Esophagus muscularis mucosa (tissue), 4 donors: Measurements from ENCODE around the gene SLC25A48. TPM values are rescaled to one million over a fixed set of nuclear protein-coding genes. Genes with fewer than 3 reads are reported as not detected.
"Not testable (repeated sequence)": the region's sequence is repeated elsewhere in the genome, so short reads cannot be mapped to it uniquely, and the experiment has no call there.

Experiments
- DNase-seq: peaks from one replicate; pipeline ENCODE4 v3.0.0-alpha.2; 2017; ENCODE audit errors: extremely low spot score
- H3K27ac ChIP-seq, 4 donors: fragments of 200-600 bp; sonication (generic); replicated peaks in 1 of 4; 1 replicate in 3 of 4; 2 replicates in 1 of 4; pipeline ENCODE4 v1.5.1; 2016 to 2019; ENCODE audit warnings: mild to moderate bottlenecking in 1 of 4
- H3K27me3 ChIP-seq, 4 donors: fragments of 200-600 bp; sonication (generic); one replicate each; pipeline versions ENCODE4 v1.5.1 to v1.6.0; 2016 to 2019
- H3K36me3 ChIP-seq, 4 donors: fragments of 200-600 bp; sonication (generic); one replicate each; pipeline ENCODE4 v1.5.1; 2016 to 2019
- H3K4me1 ChIP-seq, 4 donors: fragments of 200-600 bp; sonication (generic); one replicate each; pipeline ENCODE4 v1.5.1; 2016 to 2019
- H3K4me3 ChIP-seq, 4 donors: fragments of 200-600 bp; sonication (generic); 1 replicate in 2 of 4; 2 replicates in 2 of 4; pipeline ENCODE4 v1.5.1; 2016 to 2019; ENCODE audit warnings: mild to moderate bottlenecking in 4 of 4, moderate library complexity in 1 of 4
- H3K9me3 ChIP-seq, 4 donors: fragments of 200-600 bp; sonication (generic); 1 replicate in 3 of 4; 2 replicates in 1 of 4; pipeline ENCODE4 v1.5.1; 2016 to 2019
- CTCF ChIP-seq, 3 experiments: fragments of 200-600 bp in 2 of 3; fragments of 450-650 bp in 1 of 3; sonication (generic) in 2 of 3; IDR thresholded peaks; one replicate each; pipeline ENCODE4 v1.5.1; 2017 to 2019; ENCODE audit warnings: antibody characterized with exemption in 3 of 3, mild to moderate bottlenecking in 2 of 3, moderate library complexity in 1 of 3
- EP300 ChIP-seq: sonication (generic); formaldehyde crosslinking; IDR thresholded peaks from one replicate; pipeline ENCODE4 v1.6.1; 2017; ENCODE audit warnings: antibody characterized with exemption
- POLR2A ChIP-seq: fragments of 450-650 bp; IDR thresholded peaks from one replicate; pipeline ENCODE4 v1.6.1; 2017; ENCODE audit warnings: antibody characterized with exemption, moderate library complexity, mild to moderate bottlenecking, low read depth
- POLR2AphosphoS5 ChIP-seq, 2 donors: sonication (generic); formaldehyde crosslinking; IDR thresholded peaks; one replicate each; pipeline ENCODE4 v1.6.1; 2017; ENCODE audit warnings: antibody characterized with exemption in 2 of 2
- WGBS: methylation state at CpG from one replicate; pipeline ENCODE4 v1.1.5; 2018; 5-methylcytosine and 5-hydroxymethylcytosine counted together
- intact Hi-C: fragments of 100-400 bp; cut with DNase I; formaldehyde crosslinking; loops from one replicate; pipeline ENCODE4 v1.15.1; 2023
- total RNA-seq, 4 donors: library from RNA; depleted of rRNA; stranded (reverse); fragments of >200 nt; gene quantifications; one replicate each; pipeline versions ENCODE4 v1.1.0 to v1.2.1, GENCODE V29; 2016

Gene SLC25A48
- total RNA-seq, 4 donors from 2014 or later, result 0.40 to 0.42 TPM; not detected in 2

- Histone ChIP-seq H3K4me1 (peaks cover 10 to 17% (median 16%) of the 10 kb centered on the region in 4 donors), H3K36me3 (no peaks in the 10 kb centered on the region), H3K4me3 (no peak overlapping the region), H3K9me3 (no peaks in the 10 kb centered on the region), H3K27ac (no peak overlapping the region), H3K27me3 (peaks cover 0 to 54% (median 0%) of the 10 kb centered on the region in 4 donors)
- WGBS, result 66% methylated on average over 7 of the region's 7 CpGs
- TF ChIP-seq CTCF (IDR thresholded peaks at IDR 0.05), result no peak
- TF ChIP-seq EP300, result no peak
- TF ChIP-seq POLR2A, result no peak
- DNase-seq, result no peak
- intact Hi-C loops, result no loop called here
Observed at GRCh38 chr5:135835766-135836165, 1.3 kb downstream of the SLC25A48 start.

- peaks cover 0 to 32% (median 0%) of the 10 kb centered on the region in 4 donors for H3K27me3 ChIP-seq
- H3K9me3 ChIP-seq, intact Hi-C loops, H3K36me3 ChIP-seq, H3K4me3 ChIP-seq, DNase-seq, H3K27ac ChIP-seq: not testable (repeated sequence)
- H3K4me1 ChIP-seq, result peaks cover 10 to 17% (median 16%) of the 10 kb centered on the region in 4 donors
Observed at GRCh38 chr5:135838395-135838794, 3.9 kb downstream of the SLC25A48 start.

GRCh38 chr5:135839566-135839965 lies 5.1 kb downstream of the SLC25A48 start:
- Histone ChIP-seq H3K4me1 (peaks cover 7 to 9% (median 8%) of the 10 kb centered on the region in 4 donors), H3K4me3 (no peak overlapping the region), H3K9me3 (no peaks in the 10 kb centered on the region), H3K27me3 (peaks cover 0 to 20% (median 0%) of the 10 kb centered on the region in 4 donors), H3K27ac (no peak overlapping the region), H3K36me3 (no peaks in the 10 kb centered on the region)
- DNase-seq, result no peak
- TF ChIP-seq CTCF (IDR thresholded peaks at IDR 0.05) (no peak), POLR2A (no peak), EP300 (no peak), POLR2AphosphoS5 (IDR thresholded peaks at IDR 0.05) (no peak)
- intact Hi-C loops, result no loop called here
- WGBS, result 77% methylated on average over 4 of the region's 4 CpGs

- intact Hi-C loops, result no loop called here
Observed at GRCh38 chr5:135840959-135841358, 6.5 kb downstream of the SLC25A48 start.

GRCh38 chr5:135842737-135843136 lies 8.3 kb downstream of the SLC25A48 start:
- intact Hi-C loops, result no loop called here
- H3K4me3 ChIP-seq, result no peak overlapping the region
- no peak for DNase-seq
- peaks cover 0 to 4% (median 0%) of the 10 kb centered on the region in 4 donors for H3K27me3 ChIP-seq
- WGBS, result 58% methylated on average over 4 of the region's 4 CpGs
- H3K27ac ChIP-seq, result no peak overlapping the region
- H3K9me3 ChIP-seq, result no peaks in the 10 kb centered on the region
- no peaks in the 10 kb centered on the region for H3K4me1 ChIP-seq
- no peaks in the 10 kb centered on the region for H3K36me3 ChIP-seq
- no peak for TF ChIP-seq POLR2AphosphoS5 (IDR thresholded peaks at IDR 0.05)
- TF ChIP-seq CTCF (IDR thresholded peaks at IDR 0.05), result no peak
- no peak for TF ChIP-seq EP300
- TF ChIP-seq POLR2A, result no peak

More at GRCh38 chr5:135840959-135841358, 6.5 kb downstream of the SLC25A48 start:
- DNase-seq, result no peak
- no peaks in the 10 kb centered on the region for H3K9me3 ChIP-seq
- H3K4me1 ChIP-seq, result no peaks in the 10 kb centered on the region
- TF ChIP-seq POLR2A, result no peak
- H3K27me3 ChIP-seq, result peaks cover 0 to 6% (median 0%) of the 10 kb centered on the region in 4 donors
- H3K27ac ChIP-seq, result no peak overlapping the region
- WGBS, result 73% methylated on average over 4 of the region's 4 CpGs
- H3K36me3 ChIP-seq, result no peaks in the 10 kb centered on the region
- no peak overlapping the region for H3K4me3 ChIP-seq

- DNase-seq, result no peak
- Histone ChIP-seq H3K4me1 (no peaks in the 10 kb centered on the region), H3K27me3 (peaks cover 0 to 4% (median 0%) of the 10 kb centered on the region in 4 donors), H3K9me3 (no peaks in the 10 kb centered on the region), H3K4me3 (no peak overlapping the region), H3K36me3 (no peaks in the 10 kb centered on the region), H3K27ac (no peak overlapping the region)
- WGBS, result 72% methylated on average over 6 of the region's 6 CpGs
- no peak for TF ChIP-seq POLR2AphosphoS5 (IDR thresholded peaks at IDR 0.05)
- TF ChIP-seq CTCF (IDR thresholded peaks at IDR 0.05), result no peak
- TF ChIP-seq EP300, result no peak
- no peak for TF ChIP-seq POLR2A
- intact Hi-C loops, result no loop called here
Observed at GRCh38 chr5:135843571-135844337, 9.3 kb downstream of the SLC25A48 start.
